RWPE1 (cell line): ENCODE data around the gene HOXB7.

Experiments used
- CTCF ChIA-PET: fragments of 350-600 bp; sonication (Branson Sonifier 250); formaldehyde crosslinking; extraction: SDS; loops from one replicate; lab custom pipeline; 2021; lab: Yijun Ruan, JAX
- POLR2A ChIA-PET: fragments of 400-600 bp; formaldehyde crosslinking; extraction: SDS; loops from one replicate; lab custom pipeline; 2020; ENCODE audit warnings: antibody characterized with exemption; ENCODE audit not compliant: low non-redundant PET; lab: Yijun Ruan, JAX
- DNase-seq: peaks from one replicate; pipeline ENCODE4 v3.0.0; 2012; ENCODE audit warnings: low spot score
- H3K27ac ChIP-seq: fragments of 450-650 bp; 2 replicates; pipeline ENCODE4 v1.5.1; 2017
- CTCF ChIP-seq: fragments of 450-650 bp; conservative IDR thresholded peaks from 2 replicates; pipeline ENCODE4 v1.5.1; 2017; ENCODE audit warnings: low read depth, mild to moderate bottlenecking

HOXB7 gene

GRCh38 chr17:48574505-48575065 is 36.2 kb downstream of the HOXB7 start:
- POLR2A ChIA-PET = no interaction called here
- CTCF ChIA-PET = interaction anchor here (0.6 to 0.7 kb wide), 3 partner anchors 12 to 62 kb away, joined by 3 to 4 read pairs (median 3); no protein-coding TSS in a partner anchor
- 0 out of 2 replicates have a peak overlapping the region, but pooled peaks have one; percentile 0 for H3K27ac ChIP-seq
- TF ChIP-seq CTCF = no peak
- no peak for DNase-seq

- no peak for DNase-seq
- H3K27ac ChIP-seq = no peak overlapping the region
- CTCF ChIA-PET = no interaction called here
- POLR2A ChIA-PET = no interaction called here
- no peak for TF ChIP-seq CTCF
Measured at GRCh38 chr17:48571826-48572417, 38.9 kb downstream of the HOXB7 start.

GRCh38 chr17:48571024-48571818 is 39.6 kb downstream of the HOXB7 start:
- ChIA-PET CTCF (no interaction called here), POLR2A (no interaction called here)

GRCh38 chr17:48570325-48571023 is 40.3 kb downstream of the HOXB7 start:
- DNase-seq = no peak
- TF ChIP-seq CTCF = no peak
- ChIA-PET POLR2A (no interaction called here), CTCF (no interaction called here)
- no peak overlapping the region for H3K27ac ChIP-seq

More at GRCh38 chr17:48571024-48571818, 39.6 kb downstream of the HOXB7 start:
- no peak overlapping the region for H3K27ac ChIP-seq
- DNase-seq = no peak
- TF ChIP-seq CTCF = no peak

GRCh38 chr17:48569674-48570324 is 41.0 kb downstream of the HOXB7 start:
- DNase-seq = no peak
- H3K27ac ChIP-seq = no peak overlapping the region
- CTCF ChIA-PET = no interaction called here
- no peak for TF ChIP-seq CTCF
- POLR2A ChIA-PET = no interaction called here

GRCh38 chr17:48569240-48569582 is 41.6 kb downstream of the HOXB7 start:
- H3K27ac ChIP-seq = no peak overlapping the region
- no peak for TF ChIP-seq CTCF
- POLR2A ChIA-PET = no interaction called here
- CTCF ChIA-PET = no interaction called here
- DNase-seq = no peak
